Epithelial cell of esophagus (primary cell): ENCODE results near the gene CADM3.
A peak's percentile ranks its signal among the peaks of the same experiment; 100 is the strongest.

Source experiments
- DNase-seq: peaks from one replicate; pipeline ENCODE4 v3.0.0; 2010; ENCODE audit warnings: low read depth
- H3K4me3 ChIP-seq: 2 replicates; pipeline ENCODE4 v1.5.1; 2011; ENCODE audit warnings: mild to moderate bottlenecking, low read length, control low read depth
- TF ChIP-seq, protein P1 (sequence below): IDR thresholded peaks from 2 replicates; pipeline ENCODE4 v1.5.1; 2011; ENCODE audit warnings: low read depth, mild to moderate bottlenecking, low read length, control low read depth, inconsistent platforms; ENCODE audit not compliant: insufficient read depth; ENCODE audit errors: missing control alignments

Gene CADM3

GRCh38 chr1:159142391-159142663 is 29.1 kb upstream of the CADM3 start:
- TF ChIP-seq, protein P1, sequence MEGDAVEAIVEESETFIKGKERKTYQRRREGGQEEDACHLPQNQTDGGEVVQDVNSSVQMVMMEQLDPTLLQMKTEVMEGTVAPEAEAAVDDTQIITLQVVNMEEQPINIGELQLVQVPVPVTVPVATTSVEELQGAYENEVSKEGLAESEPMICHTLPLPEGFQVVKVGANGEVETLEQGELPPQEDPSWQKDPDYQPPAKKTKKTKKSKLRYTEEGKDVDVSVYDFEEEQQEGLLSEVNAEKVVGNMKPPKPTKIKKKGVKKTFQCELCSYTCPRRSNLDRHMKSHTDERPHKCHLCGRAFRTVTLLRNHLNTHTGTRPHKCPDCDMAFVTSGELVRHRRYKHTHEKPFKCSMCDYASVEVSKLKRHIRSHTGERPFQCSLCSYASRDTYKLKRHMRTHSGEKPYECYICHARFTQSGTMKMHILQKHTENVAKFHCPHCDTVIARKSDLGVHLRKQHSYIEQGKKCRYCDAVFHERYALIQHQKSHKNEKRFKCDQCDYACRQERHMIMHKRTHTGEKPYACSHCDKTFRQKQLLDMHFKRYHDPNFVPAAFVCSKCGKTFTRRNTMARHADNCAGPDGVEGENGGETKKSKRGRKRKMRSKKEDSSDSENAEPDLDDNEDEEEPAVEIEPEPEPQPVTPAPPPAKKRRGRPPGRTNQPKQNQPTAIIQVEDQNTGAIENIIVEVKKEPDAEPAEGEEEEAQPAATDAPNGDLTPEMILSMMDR, result no peak
- H3K4me3 ChIP-seq, result no peak overlapping the region
- DNase-seq, result no peak

- no peak for DNase-seq
- H3K4me3 ChIP-seq, result no peak overlapping the region
- TF ChIP-seq, protein P1, result no peak
Observed at GRCh38 chr1:159142726-159143510, 28.5 kb upstream of the CADM3 start.

DNA sequence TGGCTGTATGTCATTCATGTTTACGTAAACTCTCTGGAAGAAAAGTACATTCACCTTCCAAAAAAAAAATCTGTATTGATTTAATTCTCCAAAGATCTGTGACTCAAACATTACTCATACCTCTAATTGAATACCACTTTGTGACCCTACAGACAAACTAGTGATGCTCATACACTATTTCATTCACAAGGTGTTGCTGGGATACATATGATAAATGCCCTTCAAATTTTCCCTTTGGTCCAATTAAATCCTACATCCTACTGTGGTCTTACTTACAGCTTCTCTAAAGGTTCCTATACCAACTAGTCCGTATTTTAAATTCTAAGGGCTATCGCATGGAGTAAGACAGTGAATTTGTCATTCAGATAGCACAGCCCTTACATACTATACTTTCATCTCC is 26.8 kb upstream of the CADM3 start:
- H3K4me3 ChIP-seq, result no peak overlapping the region
- no peak for DNase-seq
- TF ChIP-seq, protein P1, result no peak

DNA sequence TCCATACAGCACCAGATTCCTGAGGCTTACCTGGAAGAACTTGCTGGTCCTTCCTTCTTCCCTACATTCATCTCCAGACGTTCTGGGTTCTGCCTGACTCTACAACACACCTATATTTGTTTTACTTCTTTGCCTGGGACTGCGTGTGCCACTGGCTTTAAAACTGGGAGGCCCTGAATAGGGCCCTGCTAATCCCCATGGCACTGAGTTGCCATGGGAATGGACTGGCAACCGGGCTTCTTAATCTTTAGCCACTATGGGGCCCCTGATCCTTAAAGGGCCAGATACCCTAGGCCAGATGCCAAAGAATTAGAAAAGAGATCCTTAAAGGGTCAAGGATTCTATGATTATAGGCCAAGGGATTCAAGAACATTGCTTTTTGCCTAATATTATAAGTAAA is 24.4 kb upstream of the CADM3 start:
- TF ChIP-seq, protein P1, result no peak
- H3K4me3 ChIP-seq, result no peak overlapping the region
- DNase-seq, result no peak

GRCh38 chr1:159152031-159152430 is 19.4 kb upstream of the CADM3 start:
- DNase-seq, result no peak
- TF ChIP-seq, protein P1, result no peak

DNA sequence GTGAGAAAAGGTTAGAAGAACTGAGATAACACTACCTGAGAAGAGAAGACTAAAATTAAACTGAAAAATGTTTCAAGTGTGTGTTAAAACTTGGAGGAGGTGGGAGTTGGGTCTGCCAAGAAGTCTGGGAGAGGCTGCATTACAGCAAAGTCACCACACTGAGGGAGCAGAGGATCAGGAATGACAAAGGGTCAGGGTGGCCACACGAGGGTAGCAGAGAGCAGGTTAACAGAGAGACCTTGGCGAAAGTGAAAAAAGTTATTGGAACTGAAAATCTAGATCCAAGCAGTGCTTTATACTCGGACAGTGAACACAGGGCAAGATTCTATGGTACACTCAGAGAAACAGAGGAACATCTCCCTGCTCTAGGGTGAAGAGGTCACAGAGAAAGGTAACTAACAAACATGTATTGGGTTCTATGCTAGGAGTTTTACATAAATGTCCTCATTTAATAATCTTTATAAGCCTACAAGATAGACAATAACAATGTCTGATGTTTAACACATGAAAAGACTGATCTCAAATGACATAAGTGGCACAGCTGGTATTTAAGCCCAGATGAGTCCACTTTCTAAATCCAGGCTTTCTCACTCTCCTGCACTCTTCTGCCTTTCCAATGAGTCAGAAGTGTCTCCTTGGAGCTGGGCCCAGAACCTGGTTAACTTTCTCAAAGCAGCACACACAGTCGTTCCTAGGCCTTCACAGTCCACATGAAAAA is 10.3 kb upstream of the CADM3 start:
- H3K4me3 ChIP-seq, result no peak overlapping the region
- TF ChIP-seq, protein P1, result peak; percentile 100
- DNase-seq, result peak; percentile 86

More at GRCh38 chr1:159152031-159152430, 19.4 kb upstream of the CADM3 start:
- no peak overlapping the region for H3K4me3 ChIP-seq

GRCh38 chr1:159161719-159162026 is 9.7 kb upstream of the CADM3 start:
- H3K4me3 ChIP-seq, result no peak overlapping the region
- TF ChIP-seq, protein P1, result no peak
- no peak for DNase-seq
